Dendritic cell treated with granulocyte-macrophage colony-stimulating factor and Interleukin-4, amounts not matched to agents 40 ng/mL and 50 ng/mL, for 4 days (primary cell): Measurements from ENCODE around the gene MXD1.
"Not testable (repeated sequence)": the region's sequence is repeated elsewhere in the genome, so short reads cannot be mapped to it uniquely, and the experiment has no call there.

ENCODE experiments used
- H3K27ac Mint-ChIP-seq: one replicate; pipeline ENCODE4 v1.8.0; 2022; ENCODE audit warnings: mild to moderate bottlenecking, mixed read lengths
- H3K27me3 Mint-ChIP-seq: one replicate; pipeline ENCODE4 v1.8.0; 2022; ENCODE audit warnings: mild to moderate bottlenecking, mixed read lengths
- H3K36me3 Mint-ChIP-seq: one replicate; pipeline ENCODE4 v1.8.0; 2022; ENCODE audit warnings: low read depth, mixed read lengths
- H3K4me1 Mint-ChIP-seq: one replicate; pipeline ENCODE4 v1.8.0; 2022; ENCODE audit warnings: low read depth, mixed read lengths
- H3K4me3 Mint-ChIP-seq: one replicate; pipeline ENCODE4 v1.8.0; 2022; ENCODE audit warnings: mild to moderate bottlenecking, moderate library complexity, mixed read lengths
- H3K9me3 Mint-ChIP-seq: one replicate; pipeline ENCODE4 v1.8.0; 2022; ENCODE audit warnings: mixed read lengths
- intact Hi-C: fragments of 100-400 bp; cut with micrococcal nuclease; formaldehyde crosslinking; loops from one replicate; pipeline ENCODE4 v1.15.0; 2022

Gene MXD1

DNA sequence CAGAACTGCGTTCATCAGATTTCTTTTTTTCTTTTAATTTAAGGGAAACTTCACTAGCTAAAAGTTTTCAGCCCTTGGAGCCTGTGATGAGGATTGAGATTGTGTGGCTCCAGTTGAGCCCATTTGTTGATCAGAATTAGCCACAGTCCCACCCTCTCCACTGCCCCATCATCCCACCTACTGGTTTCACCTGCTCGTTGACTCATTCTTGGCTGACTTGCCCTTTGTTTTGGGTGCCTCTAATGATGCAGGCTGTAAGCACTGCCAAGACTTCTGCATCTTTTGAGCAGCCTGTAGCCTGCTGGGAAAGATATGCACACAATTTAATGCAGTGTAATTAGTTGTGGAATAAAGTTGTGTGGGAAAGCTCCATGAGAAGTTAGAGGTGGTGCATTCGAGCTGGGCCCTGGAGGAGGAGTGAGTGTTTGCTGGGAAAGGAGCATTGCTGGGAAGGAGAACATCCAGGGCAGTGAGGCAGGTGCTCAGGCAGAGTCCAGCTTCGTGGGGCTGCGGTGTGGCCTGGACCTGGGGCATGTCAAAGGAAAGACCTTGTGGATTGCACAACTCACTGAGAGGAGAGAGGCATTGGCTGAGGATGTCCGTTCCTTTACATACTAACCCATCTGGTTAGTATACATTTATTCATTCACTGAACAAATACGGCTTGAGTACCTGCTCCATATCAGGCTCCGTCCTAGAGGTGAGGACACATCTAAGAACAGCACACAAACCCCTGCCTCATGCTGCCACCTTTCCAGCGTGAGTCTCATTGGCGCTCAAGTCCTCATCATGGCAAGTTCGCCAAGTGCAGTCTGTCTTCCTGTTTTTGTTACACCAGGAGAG is 28.3 kb downstream of the MXD1 start:
- Mint-ChIP-seq H3K27ac (peak overlapping the region; percentile 88), H3K4me1 (peaks cover 72% of the 10 kb centered on the region), H3K4me3 (no peak overlapping the region), H3K27me3 (no peaks in the 10 kb centered on the region), H3K36me3 (peaks cover 56% of the 10 kb centered on the region), H3K9me3 (no peaks in the 10 kb centered on the region)
- intact Hi-C loops, result no loop called here

GRCh38 chr2:69943843-69944525 is 29.1 kb downstream of the MXD1 start:
- Mint-ChIP-seq H3K27ac (peak overlapping the region; percentile 88), H3K27me3 (peaks cover 3% of the 10 kb centered on the region), H3K9me3 (no peaks in the 10 kb centered on the region), H3K4me3 (no peak overlapping the region), H3K4me1 (peaks cover 74% of the 10 kb centered on the region), H3K36me3 (peaks cover 49% of the 10 kb centered on the region)
- intact Hi-C loops, result no loop called here

DNA sequence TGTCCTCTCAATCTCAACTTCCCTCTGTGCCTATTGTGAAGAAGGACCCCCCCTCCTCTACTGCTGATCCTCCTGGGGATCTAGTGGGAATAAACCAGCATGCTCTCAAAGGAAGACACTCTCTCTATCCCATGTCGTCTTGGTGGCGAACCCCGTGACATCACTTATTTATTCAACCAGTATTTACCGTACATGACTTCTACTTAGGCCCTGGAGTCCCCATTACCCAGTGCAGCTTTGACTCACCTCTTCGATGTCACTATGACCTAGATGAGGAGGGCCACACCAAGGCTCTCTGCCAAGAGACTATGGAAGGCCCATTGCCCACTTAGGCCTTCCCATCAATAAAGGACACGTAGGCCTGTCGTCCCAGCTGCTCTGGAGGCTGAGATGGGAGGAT is 29.8 kb downstream of the MXD1 start:
- intact Hi-C loops, result loop anchor here (5.0 kb wide), 1 partner anchor 43 kb away; no protein-coding TSS in a partner anchor
- Mint-ChIP-seq H3K27ac (peak overlapping the region; percentile 88), H3K27me3 (peaks cover 4% of the 10 kb centered on the region), H3K9me3 (no peaks in the 10 kb centered on the region), H3K4me1 (peaks cover 74% of the 10 kb centered on the region), H3K36me3 (peaks cover 41% of the 10 kb centered on the region), H3K4me3 (no peak overlapping the region)

DNA sequence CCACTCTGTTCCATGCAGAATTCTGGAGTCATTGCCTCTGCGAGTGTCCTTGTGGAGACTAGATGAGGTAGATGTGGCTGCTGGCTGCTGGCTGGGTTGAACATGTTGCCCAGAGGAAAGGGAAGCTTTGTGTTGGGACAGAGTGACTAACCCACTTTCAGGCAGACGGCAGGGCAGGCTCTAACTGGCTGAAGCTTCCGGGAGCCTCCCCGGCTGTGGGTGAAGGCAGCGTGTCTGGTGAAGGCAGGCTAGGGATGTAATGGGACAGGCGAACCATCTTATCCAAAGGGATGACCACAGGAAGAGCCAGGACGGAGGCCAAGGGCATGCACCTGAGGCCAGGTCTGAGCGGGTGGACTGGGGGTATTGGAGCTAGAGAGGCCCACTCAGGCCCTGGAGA is 30.5 kb downstream of the MXD1 start:
- peaks cover 34% of the 10 kb centered on the region for H3K36me3 Mint-ChIP-seq
- H3K4me3 Mint-ChIP-seq, result no peak overlapping the region
- H3K9me3 Mint-ChIP-seq, result no peaks in the 10 kb centered on the region
- H3K27ac Mint-ChIP-seq, result peak overlapping the region; percentile 88
- H3K27me3 Mint-ChIP-seq, result peaks cover 4% of the 10 kb centered on the region
- H3K4me1 Mint-ChIP-seq, result peaks cover 73% of the 10 kb centered on the region
- intact Hi-C loops, result loop anchor here (5.0 kb wide), 1 partner anchor 42 kb away; no protein-coding TSS in a partner anchor

DNA sequence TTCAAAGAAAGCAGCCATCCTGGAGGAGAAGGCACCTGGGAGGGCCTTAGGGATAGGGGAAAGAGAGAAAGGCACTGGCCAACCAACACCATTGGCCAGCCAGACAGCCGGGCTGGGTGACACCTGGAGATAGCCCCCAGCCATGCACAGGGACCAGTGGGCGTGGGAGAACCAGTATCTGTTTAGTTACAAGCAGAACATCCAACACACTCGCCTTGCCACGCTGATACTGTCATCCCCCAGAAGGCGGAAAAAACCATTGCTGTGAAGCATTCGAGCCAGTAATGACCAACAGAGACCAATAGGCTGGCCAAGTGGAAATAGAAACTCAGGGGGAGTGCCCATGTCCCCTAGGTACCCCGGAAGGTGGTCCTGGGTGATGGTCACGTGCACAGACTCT is 31.0 kb downstream of the MXD1 start:
- intact Hi-C loops, result loop anchor here (5.0 kb wide), 1 partner anchor 41 kb away; no protein-coding TSS in a partner anchor
- H3K27me3 Mint-ChIP-seq, result peaks cover 4% of the 10 kb centered on the region
- no peak overlapping the region for H3K4me3 Mint-ChIP-seq
- peak overlapping the region; percentile 88 for H3K27ac Mint-ChIP-seq
- no peaks in the 10 kb centered on the region for H3K9me3 Mint-ChIP-seq
- H3K36me3 Mint-ChIP-seq, result peaks cover 29% of the 10 kb centered on the region
- peaks cover 73% of the 10 kb centered on the region for H3K4me1 Mint-ChIP-seq

DNA sequence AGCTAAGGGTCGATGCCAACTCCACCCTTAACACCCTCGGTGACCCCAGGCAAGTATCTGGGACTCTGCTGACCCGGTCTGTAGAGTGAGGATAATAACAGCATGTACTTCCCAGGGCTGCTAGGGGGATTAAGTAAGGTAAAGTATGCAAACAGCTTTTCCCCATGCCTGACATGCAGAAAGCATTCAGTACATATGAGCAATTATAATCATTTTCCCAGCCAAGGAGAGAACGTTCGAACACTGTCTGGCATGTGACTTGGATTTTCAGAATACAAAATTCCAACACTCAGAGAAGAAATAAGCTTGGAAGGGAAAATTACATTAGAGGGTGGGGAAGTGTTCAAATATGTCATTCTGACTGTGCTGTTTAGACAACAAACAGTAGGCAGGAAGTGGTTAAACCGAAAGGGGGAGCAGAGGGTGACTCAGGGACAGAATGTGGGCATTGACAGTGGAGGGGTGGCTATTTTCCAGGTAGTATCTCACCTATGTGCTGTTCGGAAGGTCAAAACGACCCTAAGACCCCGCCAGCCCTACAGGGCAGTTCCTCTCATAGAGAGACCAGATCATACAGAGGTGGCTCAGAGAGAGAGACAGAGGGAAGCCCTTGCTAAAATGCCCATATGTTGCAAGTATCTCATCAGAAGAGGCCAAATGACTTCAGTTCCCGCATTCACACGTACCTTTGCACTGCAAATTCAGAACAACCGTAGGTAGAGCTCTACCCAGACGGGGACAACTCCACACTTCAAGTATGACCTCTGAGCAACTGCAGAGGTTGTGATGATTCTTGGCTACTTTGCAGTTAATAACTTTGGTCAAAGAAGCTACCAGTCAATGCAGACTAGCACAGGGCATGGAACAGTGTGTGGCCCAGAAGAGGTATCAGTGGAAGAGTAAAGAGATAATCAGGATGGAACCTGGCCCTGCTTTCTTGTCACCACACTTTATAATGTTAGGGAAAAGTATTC is 31.7 kb downstream of the MXD1 start:
- no peaks in the 10 kb centered on the region for H3K9me3 Mint-ChIP-seq
- peaks cover 4% of the 10 kb centered on the region for H3K27me3 Mint-ChIP-seq
- no peak overlapping the region for H3K4me3 Mint-ChIP-seq
- peaks cover 22% of the 10 kb centered on the region for H3K36me3 Mint-ChIP-seq
- intact Hi-C loops, result loop anchor here (5.0 kb wide), 1 partner anchor 41 kb away; no protein-coding TSS in a partner anchor
- peaks cover 69% of the 10 kb centered on the region for H3K4me1 Mint-ChIP-seq
- peak overlapping the region; percentile 88 for H3K27ac Mint-ChIP-seq

- intact Hi-C loops, result loop anchor here (5.0 kb wide), 1 partner anchor 40 kb away; no protein-coding TSS in a partner anchor
- no peak overlapping the region for H3K4me3 Mint-ChIP-seq
These were observed 32.5 kb downstream of the MXD1 start for GRCh38 chr2:69947325-69947931.

GRCh38 chr2:69948032-69948962 is 33.4 kb downstream of the MXD1 start:
- intact Hi-C loops, result loop anchor here (5.0 kb wide), 1 partner anchor 39 kb away; no protein-coding TSS in a partner anchor

More at GRCh38 chr2:69947325-69947931, 32.5 kb downstream of the MXD1 start:
- Mint-ChIP-seq H3K27ac (peak overlapping the region; percentile 88), H3K9me3 (no peaks in the 10 kb centered on the region), H3K36me3 (peaks cover 14% of the 10 kb centered on the region), H3K27me3 (peaks cover 4% of the 10 kb centered on the region), H3K4me1 (peaks cover 68% of the 10 kb centered on the region)

GRCh38 chr2:69948963-69949645 is 34.2 kb downstream of the MXD1 start:
- peak overlapping the region; percentile 33 for H3K4me3 Mint-ChIP-seq
- intact Hi-C loops, result loop anchor here (5.0 kb wide), 1 partner anchor 38 kb away; no protein-coding TSS in a partner anchor
- peaks cover 4% of the 10 kb centered on the region for H3K27me3 Mint-ChIP-seq
- no peaks in the 10 kb centered on the region for H3K9me3 Mint-ChIP-seq
- H3K4me1 Mint-ChIP-seq, result peaks cover 69% of the 10 kb centered on the region
- peak overlapping the region; percentile 14 for H3K27ac Mint-ChIP-seq
- no peaks in the 10 kb centered on the region for H3K36me3 Mint-ChIP-seq

More at GRCh38 chr2:69948032-69948962, 33.4 kb downstream of the MXD1 start:
- H3K36me3 Mint-ChIP-seq, result peaks cover 6% of the 10 kb centered on the region
- H3K4me3 Mint-ChIP-seq, result peak overlapping the region; percentile 33
- peaks cover 4% of the 10 kb centered on the region for H3K27me3 Mint-ChIP-seq
- no peaks in the 10 kb centered on the region for H3K9me3 Mint-ChIP-seq
- peaks cover 73% of the 10 kb centered on the region for H3K4me1 Mint-ChIP-seq
- H3K27ac Mint-ChIP-seq, result peak overlapping the region; percentile 88

- intact Hi-C loops, result no loop called here
- Mint-ChIP-seq H3K27me3 (peaks cover 4% of the 10 kb centered on the region), H3K27ac (no peak overlapping the region), H3K9me3 (no peaks in the 10 kb centered on the region), H3K4me3 (no peak overlapping the region), H3K36me3 (no peaks in the 10 kb centered on the region), H3K4me1 (peaks cover 67% of the 10 kb centered on the region)
These were observed 35.3 kb downstream of the MXD1 start for GRCh38 chr2:69950241-69950640.

DNA sequence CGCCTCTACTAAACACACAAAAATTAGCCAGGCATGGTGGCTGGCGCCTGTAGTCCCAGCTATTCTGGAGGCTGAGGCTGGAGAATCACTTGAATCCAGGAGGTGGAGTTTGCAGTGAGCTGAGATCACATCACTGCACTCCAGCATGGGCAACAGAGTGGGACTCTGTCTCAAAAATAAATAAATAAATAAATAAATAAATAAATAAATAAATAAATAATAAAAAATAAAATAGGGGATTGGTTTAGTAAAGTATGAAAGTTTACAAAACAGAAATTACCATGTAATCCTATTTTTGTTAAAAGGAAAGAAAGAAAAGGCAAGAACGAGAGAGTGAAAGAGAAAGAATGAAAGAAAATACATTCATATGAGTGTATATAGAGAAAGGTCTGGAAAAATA is 35.8 kb downstream of the MXD1 start:
- H3K9me3 Mint-ChIP-seq, intact Hi-C loops, H3K36me3 Mint-ChIP-seq, H3K4me3 Mint-ChIP-seq, H3K27me3 Mint-ChIP-seq, H3K27ac Mint-ChIP-seq: not testable (repeated sequence)
- peaks cover 67% of the 10 kb centered on the region for H3K4me1 Mint-ChIP-seq
